ENCODE results near the gene HTD2. TPM values are rescaled to one million over a fixed set of nuclear protein-coding genes. Genes with fewer than 3 reads are reported as not detected.

Gene HTD2
- total and polyA plus RNA-seq, 2 experiments from 2014 or later, result 9.9 to 26.0 TPM

- no peak for TF ChIP-seq CTCF (IDR thresholded peaks at IDR 0.05; ENCODE audit: low read depth, low read length)
- Histone ChIP-seq H3K4me3 (no peak overlapping the region), H3K27me3 (no peaks in the 10 kb centered on the region), H3K36me3 (no peaks in the 10 kb centered on the region), H3K9me3 (ENCODE audit: low read depth) (no peaks in the 10 kb centered on the region), H3K27ac (no peak overlapping the region), H3K4me1 (ENCODE audit: low read depth) (peaks cover 10% of the 10 kb centered on the region)
- DNase-seq (ENCODE audit: low read depth in 1 of 2, low spot score in 1 of 2), result no peak
Measured at GRCh38 chr3:58351920-58352319, 45.6 kb downstream of the HTD2 start.

- H3K27ac ChIP-seq, result no peak overlapping the region
- no peak for DNase-seq (ENCODE audit: low read depth in 1 of 2, low spot score in 1 of 2)
- no peak for TF ChIP-seq CTCF (IDR thresholded peaks at IDR 0.05; ENCODE audit: low read depth, low read length)
- no peak overlapping the region for H3K4me3 ChIP-seq
- H3K27me3 ChIP-seq, result no peaks in the 10 kb centered on the region
- H3K4me1 ChIP-seq (ENCODE audit: low read depth), result peaks cover 10% of the 10 kb centered on the region
- no peaks in the 10 kb centered on the region for H3K9me3 ChIP-seq (ENCODE audit: low read depth)
- no peaks in the 10 kb centered on the region for H3K36me3 ChIP-seq
Measured at GRCh38 chr3:58352626-58353025, 46.3 kb downstream of the HTD2 start.

GRCh38 chr3:58353722-58354553, 47.6 kb downstream of the HTD2 start:
- Histone ChIP-seq H3K36me3 (no peaks in the 10 kb centered on the region), H3K4me3 (no peak overlapping the region), H3K27me3 (no peaks in the 10 kb centered on the region), H3K27ac (no peak overlapping the region), H3K4me1 (ENCODE audit: low read depth) (peaks cover 10% of the 10 kb centered on the region), H3K9me3 (ENCODE audit: low read depth) (no peaks in the 10 kb centered on the region)
- peak in 1 of 2 donors; percentile 68 for DNase-seq (ENCODE audit: low read depth in 1 of 2, low spot score in 1 of 2)
- peak; percentile 31 for TF ChIP-seq CTCF (IDR thresholded peaks at IDR 0.05; ENCODE audit: low read depth, low read length)

GRCh38 chr3:58355179-58355578, 48.9 kb downstream of the HTD2 start:
- Histone ChIP-seq H3K9me3 (ENCODE audit: low read depth) (no peaks in the 10 kb centered on the region), H3K27me3 (no peaks in the 10 kb centered on the region), H3K4me3 (no peak overlapping the region), H3K4me1 (ENCODE audit: low read depth) (peaks cover 8% of the 10 kb centered on the region), H3K36me3 (no peaks in the 10 kb centered on the region), H3K27ac (no peak overlapping the region)
- no peak for TF ChIP-seq CTCF (IDR thresholded peaks at IDR 0.05; ENCODE audit: low read depth, low read length)
- no peak for DNase-seq (ENCODE audit: low read depth in 1 of 2, low spot score in 1 of 2)

- H3K9me3 ChIP-seq (ENCODE audit: low read depth), result no peaks in the 10 kb centered on the region
- DNase-seq (ENCODE audit: low read depth in 1 of 2, low spot score in 1 of 2), result no peak
- no peak for TF ChIP-seq CTCF (IDR thresholded peaks at IDR 0.05; ENCODE audit: low read depth, low read length)
- H3K36me3 ChIP-seq, result no peaks in the 10 kb centered on the region
- H3K4me3 ChIP-seq, result no peak overlapping the region
- peaks cover 3% of the 10 kb centered on the region for H3K4me1 ChIP-seq (ENCODE audit: low read depth)
- no peaks in the 10 kb centered on the region for H3K27me3 ChIP-seq
- H3K27ac ChIP-seq, result no peak overlapping the region
Measured at GRCh38 chr3:58356054-58356453, 49.7 kb downstream of the HTD2 start.

Measured in cardiac muscle cell (in vitro differentiated cells and primary cell).